ENCODE data around the gene SEC11A. TPM values are rescaled to one million over a fixed set of nuclear protein-coding genes. Genes with fewer than 3 reads are reported as not detected.
A peak's percentile ranks its signal among the peaks of the same experiment; 100 is the strongest.
"Not testable (repeated sequence)": the region's sequence is repeated elsewhere in the genome, so short reads cannot be mapped to it uniquely, and the experiment has no call there.

SEC11A gene
- polyA plus RNA-seq, 3 donors, result 227 to 264 (median 254) TPM

DNA sequence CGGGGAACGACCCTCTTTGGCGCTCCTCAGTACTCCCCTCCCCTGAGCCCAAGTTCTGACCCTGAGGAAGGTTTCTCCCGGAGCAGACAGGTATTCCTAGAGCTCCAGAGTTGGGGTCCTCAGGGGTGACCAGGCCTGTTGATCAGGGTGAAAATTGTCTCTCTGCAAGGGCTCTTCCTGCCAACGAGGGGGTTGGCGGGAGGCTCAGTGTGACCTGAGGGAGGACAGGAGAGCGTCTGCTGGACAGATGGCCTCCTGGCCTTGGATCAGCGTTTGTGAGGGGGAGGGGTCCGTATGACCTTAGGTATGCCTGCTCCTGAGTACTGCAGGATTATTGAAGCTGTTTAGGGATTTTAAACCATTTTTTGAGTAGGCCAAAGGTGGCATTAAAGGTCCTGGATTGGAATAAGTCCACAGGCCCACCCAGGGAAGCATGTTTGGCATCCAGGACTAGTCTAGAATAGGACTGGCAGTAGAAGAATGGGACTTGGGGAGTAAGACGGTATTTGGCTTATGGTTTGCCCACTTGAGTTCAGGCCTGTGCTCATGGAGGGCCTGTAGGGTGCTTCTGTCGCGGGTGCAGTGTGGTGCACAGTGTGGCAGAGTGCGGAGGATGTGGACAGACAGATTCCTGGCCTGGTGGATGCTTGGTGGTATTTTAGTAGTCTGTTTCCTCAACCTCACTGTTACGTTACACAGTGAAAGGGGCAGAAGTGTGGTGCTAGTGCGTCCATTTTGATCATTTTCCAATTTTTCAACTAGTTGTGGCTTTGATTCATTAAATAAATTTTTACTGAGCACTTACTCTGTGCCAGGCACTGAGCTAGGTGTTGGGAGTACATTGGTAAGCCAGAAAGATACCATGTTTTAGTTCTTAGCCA is 33.4 kb upstream of the SEC11A start:
- DNase-seq, result no peak

DNA sequence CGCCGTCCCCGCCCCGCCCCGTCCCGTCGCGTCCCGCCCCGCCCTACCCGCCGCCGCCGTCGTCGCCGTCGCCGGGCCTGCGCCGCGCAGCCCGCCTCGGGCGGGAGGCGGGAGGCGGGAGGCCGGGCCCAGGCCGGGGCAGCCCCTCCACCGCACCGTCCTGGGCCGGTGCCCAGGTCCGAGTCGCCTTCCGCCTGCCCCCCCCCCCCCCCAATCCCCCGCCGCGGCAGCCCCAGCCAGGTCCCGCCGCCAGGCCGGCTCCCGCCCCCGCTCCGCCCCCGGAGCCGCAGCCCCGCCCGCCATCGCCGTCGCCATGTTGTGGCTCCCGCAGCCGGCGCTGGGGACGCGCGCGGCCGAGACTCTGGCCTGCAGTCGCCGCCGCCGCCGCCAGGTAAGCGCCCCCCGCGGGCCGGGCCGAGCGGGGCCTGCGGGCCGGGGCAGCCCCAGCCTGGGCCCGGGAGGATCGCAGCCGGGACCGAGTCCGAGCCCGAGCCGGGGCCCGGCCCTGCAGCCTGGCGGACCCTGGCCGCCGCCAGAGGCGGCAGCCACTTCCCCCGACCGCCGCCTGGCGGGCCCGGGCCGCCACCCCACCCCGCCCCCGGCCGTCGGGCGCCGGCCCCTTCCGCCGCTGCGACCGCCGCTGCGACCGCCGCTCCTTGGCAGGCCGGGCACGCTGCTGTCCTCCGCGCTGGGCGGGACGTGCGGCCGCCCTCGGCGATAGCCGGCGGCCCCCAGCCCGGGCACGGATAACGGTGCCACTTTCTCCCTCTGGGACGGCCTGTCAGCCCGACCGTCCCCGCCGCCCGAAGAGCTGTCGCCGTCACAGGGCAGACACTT is 32.6 kb upstream of the SEC11A start, which contains the start of gene ZNF592:
Gene ZNF592, plus strand, starts transcription at position 319 of the 837 bp plus-strand sequence. CDS start 34,084 bp downstream, outside the sequence.
- peak; percentile 65 for DNase-seq

DNA sequence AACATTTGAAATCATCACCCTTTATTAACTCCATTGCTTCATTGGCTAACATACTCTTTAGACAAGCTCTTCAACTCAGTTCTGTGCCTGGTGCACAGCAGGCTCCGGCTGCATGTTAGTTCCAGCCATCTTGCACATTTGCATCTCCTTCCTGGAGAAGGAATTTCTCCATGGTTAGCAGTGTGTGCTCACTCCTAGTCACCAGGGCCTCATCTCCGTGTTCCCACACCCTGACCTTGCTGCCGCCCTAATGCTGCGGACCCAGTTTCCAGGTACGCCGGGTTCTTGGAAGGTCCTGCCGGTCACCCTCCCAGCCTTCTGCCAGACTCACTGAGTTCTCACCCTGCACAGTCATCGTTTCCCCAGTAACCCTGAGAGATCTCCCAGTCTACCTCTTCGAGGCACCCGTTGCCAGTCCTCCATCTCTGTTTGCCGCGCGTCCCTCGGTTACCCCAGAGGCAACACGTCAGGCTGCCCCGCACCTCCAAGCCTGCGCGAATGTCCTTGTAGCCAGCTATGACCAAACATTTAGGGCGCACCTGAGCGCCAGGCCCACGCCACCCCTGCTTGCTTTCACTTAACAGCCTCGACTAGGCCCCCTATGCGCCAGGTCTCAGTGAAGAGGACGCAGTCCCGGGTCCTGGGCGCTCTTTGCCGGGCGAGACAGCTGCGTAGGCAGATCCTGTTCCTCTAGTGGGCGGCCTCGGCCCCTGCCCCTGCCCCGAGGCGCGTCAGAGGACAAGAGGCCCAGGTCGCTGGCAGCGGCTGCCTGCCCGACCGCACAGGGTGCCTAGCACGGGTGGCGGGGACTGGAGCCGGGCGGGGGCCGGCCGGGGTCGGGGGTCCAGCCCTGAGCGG is 31.7 kb upstream of the SEC11A start:
- DNase-seq, result peak; percentile 66

DNA sequence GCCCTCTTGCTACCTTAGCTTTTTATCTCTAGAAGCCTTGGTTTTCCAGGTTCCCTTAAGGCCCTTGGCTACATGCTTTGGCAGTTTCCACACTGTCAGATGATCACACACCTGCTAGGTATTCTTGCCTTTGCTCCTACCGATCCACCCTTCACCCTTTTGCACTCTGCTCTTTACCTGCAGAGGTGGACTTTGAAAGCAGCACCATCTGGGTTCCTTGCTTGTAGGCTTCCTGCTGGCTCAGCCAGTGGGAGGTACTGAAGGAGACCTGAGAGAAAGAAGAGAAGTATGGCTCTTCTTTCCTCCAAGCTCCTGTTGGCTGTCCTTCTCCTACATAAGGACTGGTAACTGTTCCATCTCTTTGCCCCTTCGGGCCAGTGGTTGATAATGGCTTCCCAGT is 25.2 kb upstream of the SEC11A start:
- no peak for DNase-seq

- no peak for DNase-seq
Observed at GRCh38 chr15:84740691-84741090, 24.8 kb upstream of the SEC11A start.

- no peak for DNase-seq
Observed at GRCh38 chr15:84737005-84737404, 21.1 kb upstream of the SEC11A start.

GRCh38 chr15:84736375-84736774 is 20.4 kb upstream of the SEC11A start:
- DNase-seq, result no peak

GRCh38 chr15:84735480-84736061 is 19.6 kb upstream of the SEC11A start:
- not testable (repeated sequence) for DNase-seq

- DNase-seq, result peak; percentile 70
Observed at GRCh38 chr15:84734794-84735479, 19.0 kb upstream of the SEC11A start.

DNA sequence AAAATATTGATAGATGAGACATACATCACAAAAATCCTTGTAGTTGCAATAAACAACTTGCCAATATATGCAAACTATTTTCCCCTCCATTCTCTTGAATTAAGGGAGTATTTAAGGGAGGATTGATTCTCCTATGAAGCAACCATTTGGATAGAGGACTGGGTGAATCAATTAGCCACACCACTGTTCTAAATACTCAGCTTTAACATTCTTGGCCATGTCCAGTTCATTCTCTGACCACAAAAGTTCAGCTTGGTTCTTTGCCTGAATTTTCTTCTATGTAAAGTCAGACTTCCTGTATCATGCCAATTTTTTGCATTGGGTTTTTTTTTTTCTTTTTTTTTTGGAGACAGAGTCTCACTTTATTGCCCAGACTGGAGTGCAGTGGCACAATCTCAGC is 15.8 kb upstream of the SEC11A start:
- DNase-seq, result no peak

DNA sequence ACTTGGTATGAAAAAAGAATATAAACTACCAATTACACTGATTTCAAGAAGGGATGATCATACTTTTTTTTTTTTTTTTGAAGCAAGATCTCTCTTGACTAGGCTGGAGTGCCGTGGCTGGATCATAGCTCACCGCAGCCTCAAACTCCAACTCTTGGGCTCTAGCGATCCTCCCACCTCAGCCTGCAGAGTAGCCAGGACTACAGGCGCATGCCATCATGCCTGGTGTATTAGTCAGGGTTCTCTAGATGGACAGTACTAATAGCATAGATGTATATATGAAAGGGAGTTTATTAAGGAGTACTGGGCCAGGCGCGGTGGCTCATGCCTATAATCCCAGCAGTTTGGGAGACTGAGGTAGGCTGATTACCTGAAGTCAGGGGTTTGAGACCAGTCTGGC is 11.5 kb upstream of the SEC11A start:
- no peak for DNase-seq

DNA sequence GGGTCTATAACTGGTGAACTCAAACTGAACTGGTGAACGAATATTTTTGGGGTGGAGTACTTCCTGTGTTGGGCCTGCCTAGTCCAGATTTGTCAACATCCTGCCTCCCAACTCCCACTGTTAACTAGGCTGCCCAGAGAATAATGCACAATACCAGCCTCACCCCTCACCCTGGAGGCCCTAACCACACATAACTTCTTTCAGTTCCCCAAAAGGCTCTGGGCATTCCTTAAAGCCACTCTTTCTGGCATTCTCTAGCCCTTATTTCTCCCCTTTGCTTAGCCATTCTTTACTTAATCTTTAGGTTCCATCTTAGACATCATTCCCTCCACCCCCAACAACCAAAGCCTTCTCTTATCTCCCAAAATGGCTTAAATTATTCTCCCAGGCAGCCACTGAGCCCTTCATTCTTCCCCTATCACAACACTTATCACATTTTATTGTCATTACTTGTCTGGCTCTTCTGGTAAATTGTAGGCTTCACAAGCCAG is 9.1 kb upstream of the SEC11A start:
- no peak for DNase-seq

DNA sequence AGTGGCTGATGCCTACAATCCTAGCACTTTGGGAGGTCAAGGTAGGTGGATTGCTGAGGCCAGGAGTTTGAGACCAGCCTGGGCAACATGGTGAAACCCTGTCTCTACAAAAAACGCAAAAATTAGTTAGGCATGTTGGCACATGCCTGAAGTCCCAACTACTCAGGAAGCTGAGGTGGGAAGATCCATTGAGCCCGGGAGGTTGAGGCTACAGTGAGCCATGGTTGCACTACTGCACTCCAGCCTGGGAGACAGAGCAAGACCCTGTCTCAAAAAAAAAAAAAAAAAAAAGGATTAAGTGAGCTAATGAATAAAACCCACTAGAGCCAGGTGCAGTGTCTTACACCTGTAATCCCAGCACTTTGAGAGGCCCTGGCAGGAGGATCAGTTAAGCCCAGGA is 6.7 kb upstream of the SEC11A start:
- no peak for DNase-seq

GRCh38 chr15:84721371-84721770 is 5.4 kb upstream of the SEC11A start:
- no peak for DNase-seq

DNA sequence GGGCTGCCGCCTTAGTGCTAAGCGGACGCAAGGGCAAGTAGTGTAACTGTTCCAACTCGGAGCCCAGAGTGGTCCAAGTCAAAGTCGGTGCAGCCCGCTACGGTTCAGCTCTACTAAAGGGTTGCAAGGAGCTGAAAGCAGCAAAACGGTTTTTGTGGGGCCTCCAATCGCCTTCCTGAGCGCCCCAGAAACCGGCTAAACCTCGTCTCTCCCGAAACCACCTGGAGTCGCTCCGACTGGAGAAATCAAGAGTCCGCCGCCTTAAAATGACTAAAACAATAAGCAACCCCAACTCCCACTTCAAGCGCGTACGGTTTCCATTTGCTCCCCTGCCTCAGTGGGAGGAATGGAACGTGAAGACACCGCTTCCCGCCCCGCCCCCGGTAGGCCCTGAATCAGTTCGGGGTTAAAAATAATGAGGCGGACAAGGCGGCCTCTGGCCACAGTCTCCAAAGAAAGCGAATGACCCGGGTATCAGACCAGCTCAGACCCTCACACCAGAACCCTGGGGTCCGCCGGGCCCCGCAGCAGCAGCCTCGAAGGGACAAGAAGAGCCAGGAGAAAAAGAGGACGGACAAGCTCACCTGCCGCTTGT is 401 bp downstream of the SEC11A start:
- peak; percentile 43 for DNase-seq

GRCh38 chr15:84714821-84715220 is 1.1 kb downstream of the SEC11A start:
- no peak for DNase-seq

- no peak for DNase-seq
Observed at GRCh38 chr15:84714372-84714771, 1.6 kb downstream of the SEC11A start.

DNA sequence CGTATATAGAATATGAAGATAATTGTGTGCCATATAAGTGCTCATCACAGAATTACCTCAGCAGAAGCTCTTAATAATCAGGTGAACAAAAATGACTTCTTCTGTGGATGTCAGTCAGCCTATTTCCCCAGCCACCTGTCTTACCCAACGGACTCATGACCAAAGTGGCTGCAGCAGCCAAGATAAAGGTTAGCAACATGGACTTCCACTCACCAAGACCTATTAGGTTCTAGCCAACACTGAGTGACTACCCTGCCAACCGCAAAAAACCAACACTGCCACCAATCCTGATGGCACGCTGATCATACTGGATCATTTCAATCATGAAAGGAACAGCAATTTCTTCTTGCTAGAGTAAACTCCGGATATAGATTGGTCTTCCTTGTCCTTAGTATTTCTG is 12.1 kb downstream of the SEC11A start:
- DNase-seq, result no peak

DNA sequence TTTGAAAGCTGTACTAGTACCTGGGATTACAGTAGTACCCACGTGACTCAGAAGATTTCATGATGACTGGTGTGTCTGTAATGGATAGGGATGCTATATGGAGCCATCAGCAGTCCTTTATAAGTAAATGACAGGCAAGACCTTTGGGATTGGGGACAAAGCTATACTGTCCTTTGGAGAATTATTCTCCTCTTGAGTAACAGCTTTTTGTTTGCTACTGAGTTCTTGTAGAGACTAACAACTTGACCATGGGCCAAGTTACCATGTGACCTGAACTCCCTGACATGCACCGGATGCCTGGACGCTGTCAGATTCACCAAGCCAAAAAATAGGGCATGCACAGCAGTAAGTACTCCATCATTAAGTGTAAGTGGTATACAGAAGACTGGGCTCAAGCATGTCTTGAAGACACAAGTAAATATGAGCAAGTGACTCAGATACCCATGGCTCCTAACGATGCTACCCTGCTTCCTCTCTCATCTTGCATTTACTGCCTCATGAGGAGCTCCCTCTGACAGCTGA is 12.9 kb downstream of the SEC11A start:
- peak; percentile 46 for DNase-seq

Measured in renal pelvis (tissue), 4 donors.